Amniotic epithelial cell (primary cell): Measurements from ENCODE around the gene TMCO1.
"Not testable (repeated sequence)": the region's sequence is repeated elsewhere in the genome, so short reads cannot be mapped to it uniquely, and the experiment has no call there.

Source experiments
- DNase-seq: peaks from one replicate; pipeline ENCODE4 v3.0.0-alpha.2; 2010; ENCODE audit warnings: low read depth

Gene TMCO1

GRCh38 chr1:165768513-165769394, at the start of gene TMCO1:
TSS of gene TMCO1 (minus strand) at chr1:165768868. CDS start at chr1:165768751, 117 bp downstream.
- peak; percentile 98 for DNase-seq

- DNase-seq, result peak; percentile 18
These were observed 48.3 kb upstream of the TMCO1 start for GRCh38 chr1:165816826-165817497.

GRCh38 chr1:165816157-165816556, 47.5 kb upstream of the TMCO1 start:
- no peak for DNase-seq

GRCh38 chr1:165815725-165816124, 47.1 kb upstream of the TMCO1 start:
- DNase-seq, result peak; percentile 69

GRCh38 chr1:165807613-165808012, 38.9 kb upstream of the TMCO1 start:
- DNase-seq, result no peak

GRCh38 chr1:165804513-165804912, 35.8 kb upstream of the TMCO1 start:
- DNase-seq, result not testable (repeated sequence)

- no peak for DNase-seq
These were observed 30.7 kb upstream of the TMCO1 start for GRCh38 chr1:165799387-165799786.

- no peak for DNase-seq
These were observed 27.2 kb upstream of the TMCO1 start for GRCh38 chr1:165795894-165796293.

- DNase-seq, result peak; percentile 48
These were observed 25.3 kb upstream of the TMCO1 start for GRCh38 chr1:165793951-165794350.

- DNase-seq, result no peak
These were observed 19.1 kb upstream of the TMCO1 start for GRCh38 chr1:165787741-165788140.

GRCh38 chr1:165783519-165783918, 14.9 kb upstream of the TMCO1 start:
- not testable (repeated sequence) for DNase-seq

- not testable (repeated sequence) for DNase-seq
These were observed 9.5 kb upstream of the TMCO1 start for GRCh38 chr1:165778197-165778596.

GRCh38 chr1:165773324-165773965, 4.8 kb upstream of the TMCO1 start:
- peak; percentile 74 for DNase-seq

GRCh38 chr1:165772739-165773138, 4.1 kb upstream of the TMCO1 start:
- DNase-seq, result no peak

- DNase-seq, result no peak
These were observed 4.4 kb downstream of the TMCO1 start for GRCh38 chr1:165764277-165764676.

GRCh38 chr1:165763442-165763841, 5.2 kb downstream of the TMCO1 start:
- DNase-seq, result no peak

GRCh38 chr1:165762725-165763124, 5.9 kb downstream of the TMCO1 start:
- no peak for DNase-seq

- no peak for DNase-seq
These were observed 9.6 kb downstream of the TMCO1 start for GRCh38 chr1:165759095-165759494.

- no peak for DNase-seq
These were observed 13.2 kb downstream of the TMCO1 start for GRCh38 chr1:165755393-165756010.

- no peak for DNase-seq
These were observed 14.7 kb downstream of the TMCO1 start for GRCh38 chr1:165753934-165754333.

GRCh38 chr1:165748550-165748949, 20.1 kb downstream of the TMCO1 start:
- DNase-seq, result no peak
